ENCODE measurements around the gene CYB5B.
A peak's percentile ranks its signal among the peaks of the same experiment; 100 is the strongest.

The CYB5B gene

GRCh38 chr16:69399361-69399760 is 25.1 kb upstream of the CYB5B start:
- no peak for DNase-seq (ENCODE audit: low read depth)
- no peak for TF ChIP-seq CTCF (IDR thresholded peaks at IDR 0.05; ENCODE audit: insufficient read depth, low read depth, low read length, missing control alignments)
- H3K4me3 ChIP-seq (ENCODE audit: low read depth, low read length): no peak overlapping the region

GRCh38 chr16:69402439-69402838 is 22.0 kb upstream of the CYB5B start:
- no peak for DNase-seq (ENCODE audit: low read depth)
- no peak for TF ChIP-seq CTCF (IDR thresholded peaks at IDR 0.05; ENCODE audit: insufficient read depth, low read depth, low read length, missing control alignments)

GRCh38 chr16:69404275-69404805 is 20.1 kb upstream of the CYB5B start:
- no peak for TF ChIP-seq CTCF (IDR thresholded peaks at IDR 0.05; ENCODE audit: insufficient read depth, low read depth, low read length, missing control alignments)
- no peak overlapping the region for H3K4me3 ChIP-seq (ENCODE audit: low read depth, low read length)
- no peak for DNase-seq (ENCODE audit: low read depth)

More at GRCh38 chr16:69402439-69402838, 22.0 kb upstream of the CYB5B start:
- H3K4me3 ChIP-seq (ENCODE audit: low read depth, low read length): no peak overlapping the region

GRCh38 chr16:69405326-69405725 is 19.1 kb upstream of the CYB5B start:
- no peak overlapping the region for H3K4me3 ChIP-seq (ENCODE audit: low read depth, low read length)
- no peak for DNase-seq (ENCODE audit: low read depth)
- no peak for TF ChIP-seq CTCF (IDR thresholded peaks at IDR 0.05; ENCODE audit: insufficient read depth, low read depth, low read length, missing control alignments)

- H3K4me3 ChIP-seq (ENCODE audit: low read depth, low read length): no peak overlapping the region
- DNase-seq (ENCODE audit: low read depth): no peak
- TF ChIP-seq CTCF (IDR thresholded peaks at IDR 0.05; ENCODE audit: insufficient read depth, low read depth, low read length, missing control alignments): no peak
These were observed 18.7 kb upstream of the CYB5B start for GRCh38 chr16:69405757-69406156.

- DNase-seq (ENCODE audit: low read depth): peak; percentile 34
- no peak for TF ChIP-seq CTCF (IDR thresholded peaks at IDR 0.05; ENCODE audit: insufficient read depth, low read depth, low read length, missing control alignments)
- H3K4me3 ChIP-seq (ENCODE audit: low read depth, low read length): no peak overlapping the region
These were observed 17.6 kb upstream of the CYB5B start for GRCh38 chr16:69406780-69407331.
